HepG2 (cell line): ENCODE results near the gene HMCN2. TPM values are rescaled to one million over a fixed set of nuclear protein-coding genes. Genes with fewer than 3 reads are reported as not detected.
A peak's percentile ranks its signal among the peaks of the same experiment; 100 is the strongest.

ENCODE experiments used
- ARNT ChIP-seq: fragments of 450-650 bp; IDR thresholded peaks from 2 replicates; pipeline ENCODE4 v1.6.1; 2017
- BRCA1 ChIP-seq: sonication (generic); formaldehyde crosslinking; IDR thresholded peaks from 2 replicates; pipeline ENCODE4 v1.4.0; 2020; ENCODE audit warnings: missing genetic modification reagents
- CHD2 ChIP-seq: IDR thresholded peaks from 2 replicates; pipeline ENCODE4 v1.6.1; 2011; ENCODE audit warnings: low read depth, low read length, improper control_type of control experiment
- NFYC ChIP-seq: IDR thresholded peaks from 2 replicates; pipeline ENCODE4 v1.6.1; 2016; ENCODE audit warnings: missing genetic modification reagents, missing compliant biosample characterization
- PRMT3 ChIP-seq: sonication (generic); formaldehyde crosslinking; IDR thresholded peaks from 2 replicates; pipeline ENCODE4 v1.8.1; 2022; ENCODE audit warnings: low read depth, mild to moderate bottlenecking, moderate library complexity, missing genetic modification reagents, borderline replicate concordance
- RARG ChIP-seq: sonication (generic); formaldehyde crosslinking; IDR thresholded peaks from 2 replicates; pipeline ENCODE4 v1.4.0; 2020; ENCODE audit warnings: low read depth, mild to moderate bottlenecking, missing genetic modification reagents
- RORA ChIP-seq: sonication (generic); formaldehyde crosslinking; IDR thresholded peaks from 2 replicates; pipeline ENCODE4 v1.5.0; 2020; ENCODE audit warnings: mild to moderate bottlenecking, missing genetic modification reagents, moderate library complexity
- SMAD9 ChIP-seq: sonication (generic); formaldehyde crosslinking; IDR thresholded peaks from 2 replicates; pipeline ENCODE4 v1.5.1; 2020; ENCODE audit warnings: mild to moderate bottlenecking, missing genetic modification reagents
- SMYD3 ChIP-seq: sonication (generic); formaldehyde crosslinking; IDR thresholded peaks from 2 replicates; pipeline ENCODE4 v1.8.1; 2023; ENCODE audit warnings: mild to moderate bottlenecking, missing genetic modification reagents
- SNRNP70 ChIP-seq: fragments of 200-400 bp; formaldehyde crosslinking; IDR thresholded peaks from 2 replicates; pipeline ENCODE4 v1.6.1; 2017; ENCODE audit warnings: mild to moderate bottlenecking, low read depth, low read length, moderate library complexity
- ZBTB8A ChIP-seq: sonication (generic); formaldehyde crosslinking; IDR thresholded peaks from 2 replicates; pipeline ENCODE4 v1.4.0; 2020; ENCODE audit warnings: mild to moderate bottlenecking, low read depth, missing genetic modification reagents, borderline replicate concordance
- ZFP82 ChIP-seq: sonication (generic); formaldehyde crosslinking; IDR thresholded peaks from 2 replicates; pipeline ENCODE4 v1.5.1; 2020; ENCODE audit warnings: mild to moderate bottlenecking, missing genetic modification reagents, borderline replicate concordance
- ZHX2 ChIP-seq, 2 experiments: sonication (generic) in 1 of 2; formaldehyde crosslinking in 1 of 2; IDR thresholded peaks; 2 replicates each; pipeline versions ENCODE4 v1.6.1 to v1.9.0; 2014 to 2022; ENCODE audit warnings: antibody characterized with exemption in 1 of 2, borderline replicate concordance in 1 of 2, inconsistent platforms in 1 of 2, low read depth in 1 of 2, missing genetic modification reagents in 1 of 2
- ZNF205 ChIP-seq: IDR thresholded peaks from 2 replicates; pipeline ENCODE4 v1.6.1; 2018; ENCODE audit warnings: missing biosample characterization, missing genetic modification reagents
- ZNF7 ChIP-seq: IDR thresholded peaks from 2 replicates; pipeline ENCODE4 v1.6.1; 2016; ENCODE audit warnings: missing biosample characterization, missing genetic modification reagents
- ZNF749 ChIP-seq: sonication (generic); formaldehyde crosslinking; IDR thresholded peaks from 2 replicates; pipeline ENCODE4 v1.8.0; 2022; ENCODE audit warnings: mild to moderate bottlenecking, missing genetic modification reagents, moderate library complexity, borderline replicate concordance
- ZNF761 ChIP-seq: sonication (generic); formaldehyde crosslinking; conservative IDR thresholded peaks from 2 replicates; pipeline ENCODE4 v1.4.0; 2020; ENCODE audit warnings: mild to moderate bottlenecking, missing genetic modification reagents
- polyA plus RNA-seq, 8 experiments: library from polyadenylated mRNA; depleted of rRNA in 3 of 8; stranded (reverse) in 7 of 8; unstranded in 1 of 8; fragments of >200 nt; fragmentation: Illumina TruSeq in 4 of 8; extraction: Trizol in 4 of 8; gene quantifications; 2 replicates each; pipeline versions ENCODE4 v1.2.1 to v1.2.3, GENCODE V29; 2011 to 2016; ENCODE audit warnings: low read depth in 4 of 8, missing spikeins in 1 of 8, mixed read lengths in 1 of 8; ENCODE audit not compliant: insufficient read depth in 1 of 8
- total RNA-seq, 5 experiments: library from RNA; depleted of rRNA; stranded (reverse); fragments of >200 nt; fragmentation: Illumina TruSeq; extraction: Trizol; gene quantifications; 2 replicates each; pipeline ENCODE4 v1.2.3, GENCODE V29; 2016; ENCODE audit warnings: low read depth in 1 of 5
- TF ChIP-seq, protein P1 (sequence below): sonication (generic); formaldehyde crosslinking; IDR thresholded peaks from 2 replicates; pipeline ENCODE4 v1.8.1; 2022; ENCODE audit warnings: mild to moderate bottlenecking, missing genetic modification reagents
- TF ChIP-seq, protein P2 (sequence below): IDR thresholded peaks from 2 replicates; pipeline ENCODE4 v1.6.1; 2016; ENCODE audit warnings: missing compliant biosample characterization, missing genetic modification reagents, borderline replicate concordance
- TF ChIP-seq, protein P3 (sequence below): IDR thresholded peaks from 2 replicates; pipeline ENCODE4 v1.6.1; 2018; ENCODE audit warnings: missing genetic modification reagents

HMCN2 gene
- total and polyA plus RNA-seq, 2 of the 13 experiments (the other 11 are each of a cell fraction or from before 2014, with no cell fraction given) = 0.09 TPM; not detected in 1

- TF ChIP-seq ZHX2 (IDR thresholded peaks at IDR 0.05; ENCODE audit: low read depth) = no peak
- TF ChIP-seq ZHX2 (CRISPR knock-in tag; IDR thresholded peaks at IDR 0.05; ENCODE audit: borderline replicate concordance) = 0 out of 2 replicates have a peak, but pooled peaks have one; percentile 78
- TF ChIP-seq, protein P1, sequence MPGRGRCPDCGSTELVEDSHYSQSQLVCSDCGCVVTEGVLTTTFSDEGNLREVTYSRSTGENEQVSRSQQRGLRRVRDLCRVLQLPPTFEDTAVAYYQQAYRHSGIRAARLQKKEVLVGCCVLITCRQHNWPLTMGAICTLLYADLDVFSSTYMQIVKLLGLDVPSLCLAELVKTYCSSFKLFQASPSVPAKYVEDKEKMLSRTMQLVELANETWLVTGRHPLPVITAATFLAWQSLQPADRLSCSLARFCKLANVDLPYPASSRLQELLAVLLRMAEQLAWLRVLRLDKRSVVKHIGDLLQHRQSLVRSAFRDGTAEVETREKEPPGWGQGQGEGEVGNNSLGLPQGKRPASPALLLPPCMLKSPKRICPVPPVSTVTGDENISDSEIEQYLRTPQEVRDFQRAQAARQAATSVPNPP (CRISPR knock-in tag) = 0 out of 2 replicates have a peak, but pooled peaks have one; percentile 66
- 0 out of 2 replicates have a peak, but pooled peaks have one; percentile 32 for TF ChIP-seq NFYC (CRISPR knock-in tag)
- no peak for TF ChIP-seq ZNF7 (CRISPR knock-in tag)
- no peak for TF ChIP-seq RARG (CRISPR knock-in tag)
- TF ChIP-seq, protein P2, sequence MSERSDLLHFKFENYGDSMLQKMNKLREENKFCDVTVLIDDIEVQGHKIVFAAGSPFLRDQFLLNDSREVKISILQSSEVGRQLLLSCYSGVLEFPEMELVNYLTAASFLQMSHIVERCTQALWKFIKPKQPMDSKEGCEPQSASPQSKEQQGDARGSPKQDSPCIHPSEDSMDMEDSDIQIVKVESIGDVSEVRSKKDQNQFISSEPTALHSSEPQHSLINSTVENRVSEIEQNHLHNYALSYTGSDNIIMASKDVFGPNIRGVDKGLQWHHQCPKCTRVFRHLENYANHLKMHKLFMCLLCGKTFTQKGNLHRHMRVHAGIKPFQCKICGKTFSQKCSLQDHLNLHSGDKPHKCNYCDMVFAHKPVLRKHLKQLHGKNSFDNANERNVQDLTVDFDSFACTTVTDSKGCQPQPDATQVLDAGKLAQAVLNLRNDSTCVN (CRISPR knock-in tag) = peak; percentile 84
- TF ChIP-seq, protein P3, sequence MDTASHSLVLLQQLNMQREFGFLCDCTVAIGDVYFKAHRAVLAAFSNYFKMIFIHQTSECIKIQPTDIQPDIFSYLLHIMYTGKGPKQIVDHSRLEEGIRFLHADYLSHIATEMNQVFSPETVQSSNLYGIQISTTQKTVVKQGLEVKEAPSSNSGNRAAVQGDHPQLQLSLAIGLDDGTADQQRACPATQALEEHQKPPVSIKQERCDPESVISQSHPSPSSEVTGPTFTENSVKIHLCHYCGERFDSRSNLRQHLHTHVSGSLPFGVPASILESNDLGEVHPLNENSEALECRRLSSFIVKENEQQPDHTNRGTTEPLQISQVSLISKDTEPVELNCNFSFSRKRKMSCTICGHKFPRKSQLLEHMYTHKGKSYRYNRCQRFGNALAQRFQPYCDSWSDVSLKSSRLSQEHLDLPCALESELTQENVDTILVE (CRISPR knock-in tag) = peak; percentile 94
- peak; percentile 84 for TF ChIP-seq ZNF761 (CRISPR knock-in tag)
- no peak for TF ChIP-seq SNRNP70
- no peak for TF ChIP-seq ARNT
- TF ChIP-seq BRCA1 = peak; percentile 83; the same call in 1 of the 2 replicates
- TF ChIP-seq CHD2 = no peak
- TF ChIP-seq PRMT3 = peak; percentile 89; the same call in 1 of the 2 replicates
- TF ChIP-seq ZNF205 = peak; percentile 90
- no peak for TF ChIP-seq SMAD9 (CRISPR knock-in tag)
- TF ChIP-seq ZFP82 (CRISPR knock-in tag) = 0 out of 2 replicates have a peak, but pooled peaks have one; percentile 36
- TF ChIP-seq RORA (CRISPR knock-in tag) = no peak
- peak; percentile 96 for TF ChIP-seq SMYD3
- TF ChIP-seq ZBTB8A (CRISPR knock-in tag) = peak; percentile 93; the same call in 1 of the 2 replicates
- no peak for TF ChIP-seq ZNF749 (CRISPR knock-in tag)
These were observed 184.9 kb downstream of the HMCN2 start (continued) for GRCh38 chr9:130450344-130451003.
